GM12892 (cell line): ENCODE measurements around the gene SLC35F6.

Experiments
- POLR2A ChIP-seq: IDR thresholded peaks from 2 replicates; pipeline ENCODE4 v1.6.1; 2011; ENCODE audit warnings: low read depth, low read length, control low read depth
- TAF1 ChIP-seq: IDR thresholded peaks from 2 replicates; pipeline ENCODE4 v1.6.1; 2011; ENCODE audit warnings: low read depth, mild to moderate bottlenecking, control low read depth, low read length, borderline replicate concordance

DNA sequence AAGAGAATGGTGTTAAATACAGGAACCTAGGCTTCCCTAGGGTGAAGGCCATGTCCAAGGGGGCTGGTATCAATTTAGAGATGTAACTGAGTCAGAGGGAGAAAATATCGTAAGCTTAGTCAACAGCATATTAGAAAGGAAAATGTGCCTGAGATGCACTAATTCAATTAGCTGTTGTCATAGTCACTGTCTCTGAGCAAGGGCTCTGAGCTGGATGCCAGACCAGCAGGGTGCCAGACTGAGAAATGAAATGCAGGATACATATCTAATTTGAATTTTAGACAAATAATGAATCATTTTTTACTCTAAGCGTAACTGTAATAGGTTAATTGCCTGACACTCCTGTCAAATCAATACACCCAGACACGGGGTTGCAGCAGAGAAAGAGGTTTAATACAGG is 11.4 kb upstream of the SLC35F6 start:
- no peak for TF ChIP-seq POLR2A
- TF ChIP-seq TAF1, result no peak
